Measurements from ENCODE around the gene PHOX2A.

- no peak for TF ChIP-seq EZH2phosphoT487 (IDR thresholded peaks at IDR 0.05; ENCODE audit: borderline replicate concordance)
- TF ChIP-seq CTCF (conservative IDR thresholded peaks at IDR 0.05; ENCODE audit: low read length), result no peak
Measured at GRCh38 chr11:72225411-72225951, 18.5 kb downstream of the PHOX2A start.

Measured in Loucy (cell line).